Ureter (tissue), 1 donor: ENCODE data around the gene HNRNPM. TPM values are rescaled to one million over a fixed set of nuclear protein-coding genes. Genes with fewer than 3 reads are reported as not detected.
"Not testable (repeated sequence)": the region's sequence is repeated elsewhere in the genome, so short reads cannot be mapped to it uniquely, and the experiment has no call there.

ENCODE experiments used
- DNase-seq: peaks from one replicate; pipeline ENCODE4 v3.0.0-alpha.2; 2020; ENCODE audit warnings: low spot score
- total RNA-seq: library from RNA; stranded (reverse); gene quantifications from one replicate; pipeline ENCODE4 v1.2.4, GENCODE V29; 2023
- donor health status: DM: yes; HTN: yes; CAD: no.

HNRNPM gene
- total RNA-seq, 1 donor from 2014 or later, result 205 TPM

DNA sequence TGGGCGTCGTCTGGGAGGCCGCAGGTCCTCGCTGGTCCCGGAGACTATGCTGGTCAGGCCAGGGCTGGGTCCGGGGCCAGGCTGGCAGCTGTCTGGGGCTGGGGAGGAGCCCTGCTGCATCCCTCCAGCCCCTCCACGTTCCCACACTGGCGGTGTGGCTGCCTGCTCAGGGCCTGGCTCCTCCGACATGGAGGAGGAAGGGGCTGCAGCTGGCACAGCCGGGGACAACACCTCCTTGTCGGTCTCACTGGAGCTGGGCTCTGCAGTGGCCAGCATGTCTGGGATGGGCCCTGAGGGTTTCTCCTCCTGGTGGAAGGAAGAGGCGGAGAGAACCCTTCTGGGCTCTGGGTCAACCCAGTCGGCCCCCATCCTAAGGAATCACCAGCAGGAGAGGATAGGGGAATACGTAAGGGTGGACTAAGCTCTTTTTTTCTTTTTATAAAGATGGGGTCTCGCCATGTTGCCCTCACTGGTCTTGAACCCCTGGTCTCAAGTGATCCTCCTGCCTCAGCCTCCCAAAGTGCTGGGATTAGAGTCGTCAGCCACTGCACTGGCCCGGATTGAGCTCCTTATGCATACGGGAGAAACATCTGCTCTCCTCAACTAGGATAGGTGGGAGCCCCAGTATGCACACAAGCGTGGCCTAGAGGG is 68.4 kb downstream of the HNRNPM start:
- no peak for DNase-seq

DNA sequence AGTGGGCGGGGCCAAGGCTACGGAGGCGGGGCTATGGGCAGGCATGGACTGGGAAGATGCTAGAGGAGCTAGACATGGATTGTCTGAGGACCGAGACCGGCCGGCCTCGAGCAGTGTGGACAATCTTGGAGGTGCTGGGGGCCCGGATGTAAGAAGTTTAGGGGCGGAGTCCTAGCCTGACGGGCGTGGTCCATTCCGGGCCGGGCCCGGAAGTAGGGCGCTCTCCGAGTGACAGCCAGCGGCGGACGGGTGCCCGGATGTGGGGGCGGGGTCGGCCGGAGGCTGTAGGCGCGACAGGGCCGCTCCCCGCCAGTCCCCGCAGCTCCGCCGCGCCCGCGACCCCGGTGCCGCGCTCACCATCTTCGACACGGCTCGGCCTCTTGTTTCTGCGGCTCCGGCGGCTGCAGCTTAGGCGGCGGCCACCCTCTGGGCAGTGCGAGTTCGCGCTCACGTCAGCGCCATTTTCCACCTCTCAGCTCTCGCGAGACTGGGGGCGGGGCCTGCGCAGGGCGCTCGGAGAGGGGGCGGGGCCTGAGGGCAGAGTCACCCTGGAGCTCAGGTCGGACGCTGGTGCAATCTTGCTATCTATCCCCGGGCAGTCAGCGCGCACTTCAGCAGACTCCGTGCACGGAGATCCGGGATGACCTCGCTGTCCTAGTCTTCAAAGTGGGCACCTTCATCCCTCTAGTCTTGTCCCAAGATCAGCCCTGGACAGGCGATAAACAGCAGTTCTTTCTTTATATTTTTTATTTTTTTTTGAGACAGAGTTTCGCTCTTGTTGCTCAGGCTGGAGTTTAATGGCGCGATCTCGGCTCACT is 69.1 kb downstream of the HNRNPM start, which contains the start of gene ZNF414:
ZNF414 (minus strand) TSS at position 481 of the 818 bp plus-strand sequence; CDS start at position 360, 121 bp downstream.
- DNase-seq, result peak; percentile 97

DNA sequence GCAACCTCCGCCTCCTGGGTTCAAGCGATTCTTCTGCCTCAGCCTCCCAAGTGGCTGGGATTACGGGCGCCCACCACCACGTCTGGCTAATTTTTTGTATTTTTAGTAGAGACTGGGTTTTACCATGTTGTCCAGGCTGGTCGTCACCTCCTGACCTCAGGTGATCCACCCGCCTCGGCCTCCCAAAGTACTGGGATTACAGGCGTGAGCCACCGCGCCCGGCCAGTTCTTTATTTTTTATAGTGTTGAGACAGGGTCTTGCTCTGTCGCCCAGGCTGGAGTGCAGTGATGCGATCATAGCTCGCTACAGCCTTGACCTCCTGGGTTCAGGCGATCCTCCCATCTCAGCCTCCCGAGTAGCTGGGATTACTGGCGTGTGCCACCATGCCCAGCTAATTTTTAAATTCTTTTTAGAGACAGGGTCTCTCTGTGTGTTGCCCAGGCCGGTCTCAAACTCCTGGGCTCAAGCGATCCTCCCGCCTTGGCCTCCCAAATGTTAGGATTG is 69.8 kb downstream of the HNRNPM start:
- DNase-seq, result not testable (repeated sequence)

DNA sequence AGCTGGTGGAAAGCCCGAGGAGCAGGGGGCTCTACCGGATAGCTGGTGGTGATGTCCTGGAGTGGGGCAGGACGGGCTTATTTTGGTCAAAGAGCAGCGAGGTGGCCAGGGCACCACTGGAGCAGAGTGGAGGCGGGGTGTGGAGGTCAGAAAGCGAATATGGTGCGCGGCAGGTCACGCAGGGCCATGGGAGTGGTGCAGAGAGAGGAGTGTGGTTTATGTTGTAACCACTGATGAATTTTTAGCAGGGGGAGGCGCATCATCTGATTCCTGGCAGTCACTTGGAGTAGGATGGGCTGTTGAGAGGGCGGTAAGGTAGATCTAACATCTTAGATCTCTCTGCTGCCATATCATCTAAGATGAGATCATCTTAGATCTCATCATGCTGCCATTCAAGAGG is 70.5 kb downstream of the HNRNPM start:
- no peak for DNase-seq

DNA sequence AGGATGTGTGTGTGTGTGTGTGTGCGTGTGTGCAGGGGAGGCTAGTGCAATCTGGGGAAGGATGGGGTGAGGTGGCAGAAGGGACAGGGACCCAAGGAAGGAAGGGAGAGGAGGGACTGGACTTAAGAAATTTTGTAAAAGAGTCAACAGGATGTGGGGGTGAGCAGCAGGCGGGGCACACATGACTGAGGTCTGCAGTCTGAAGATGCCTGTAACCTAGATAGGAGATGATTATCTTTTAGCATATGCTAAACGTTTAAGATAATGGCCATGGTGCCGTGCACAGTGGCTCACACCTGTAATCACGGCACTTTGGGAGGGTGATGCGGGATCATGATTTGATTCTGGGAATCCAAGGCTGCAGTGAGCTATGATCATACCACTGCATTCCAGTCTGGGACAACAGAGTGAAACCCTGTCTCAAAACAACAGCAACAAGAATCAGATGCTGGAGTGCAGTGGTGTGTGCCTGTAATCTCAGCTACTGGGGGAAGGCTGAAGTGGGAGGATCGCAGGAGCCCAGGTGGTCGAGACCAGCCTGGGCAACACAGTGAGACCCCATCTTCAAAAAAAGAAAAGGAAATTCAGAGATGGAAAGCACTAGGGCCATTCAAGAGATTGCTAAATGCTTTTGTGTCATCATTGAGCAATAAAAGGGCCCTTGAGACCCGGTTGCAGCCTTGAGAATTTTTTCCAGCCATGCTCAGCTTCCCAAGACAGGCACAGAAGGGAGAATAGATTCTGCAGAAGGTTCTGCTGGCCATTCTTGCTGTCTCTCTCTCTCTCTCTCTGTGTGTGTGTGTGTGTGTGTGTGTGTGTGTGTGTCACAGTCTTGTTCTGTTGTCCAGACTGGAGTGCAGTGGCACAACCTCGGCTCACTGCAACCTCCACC is 73.0 kb downstream of the HNRNPM start:
- DNase-seq, result no peak

DNA sequence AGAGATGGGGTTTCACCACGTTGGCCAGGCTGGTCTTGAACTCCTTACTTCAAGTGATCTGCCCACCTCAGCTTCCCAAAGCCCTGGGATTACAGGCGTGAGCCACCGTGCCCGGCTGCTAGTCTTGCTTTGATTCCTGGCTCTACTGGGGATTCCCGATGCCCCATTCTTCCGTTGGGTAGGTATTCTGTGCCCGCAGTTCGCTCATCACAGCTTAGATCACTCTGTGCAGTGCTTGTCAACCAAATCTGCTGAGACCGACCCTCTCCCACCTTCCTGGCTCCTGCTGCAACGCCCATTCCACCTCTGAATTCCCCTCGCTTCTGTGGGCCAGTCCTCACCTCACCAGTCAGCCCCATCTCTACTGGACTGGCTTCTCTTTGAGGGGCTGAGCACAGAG is 73.8 kb downstream of the HNRNPM start:
- no peak for DNase-seq

DNA sequence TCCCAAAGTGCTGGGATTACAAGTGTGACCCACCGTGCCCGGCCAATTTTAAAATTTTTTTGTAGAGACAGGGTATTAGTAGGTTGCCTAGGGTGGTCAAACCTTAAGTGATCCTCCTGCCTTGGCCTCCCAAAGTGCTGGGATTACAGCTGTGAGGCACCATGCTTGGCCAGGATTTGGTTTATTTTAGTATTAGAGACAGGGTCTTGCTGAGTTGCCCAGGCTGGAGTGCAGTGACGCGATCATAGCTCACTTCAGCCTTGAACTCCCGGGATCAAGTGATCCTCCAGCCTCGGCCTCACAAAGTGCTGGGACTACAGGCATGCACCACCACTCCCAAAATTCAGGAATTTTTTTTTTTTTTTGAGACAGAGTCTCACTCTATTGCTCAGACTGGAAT is 74.6 kb downstream of the HNRNPM start:
- DNase-seq, result no peak

DNA sequence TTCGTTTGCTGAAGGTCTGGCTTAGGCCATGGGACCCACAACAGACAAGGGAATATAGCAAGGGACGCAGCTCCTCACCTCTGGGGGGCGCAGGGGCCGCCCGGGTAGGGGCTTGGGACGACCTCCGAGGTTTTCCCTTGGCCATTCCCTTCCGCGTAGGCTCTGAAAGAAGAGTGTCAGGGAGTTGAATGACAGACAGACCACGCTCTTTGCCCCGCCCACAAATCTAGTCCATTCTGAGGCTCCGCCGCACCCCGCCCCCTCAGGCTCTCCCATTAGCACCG is 80.6 kb downstream of the HNRNPM start:
- no peak for DNase-seq

DNA sequence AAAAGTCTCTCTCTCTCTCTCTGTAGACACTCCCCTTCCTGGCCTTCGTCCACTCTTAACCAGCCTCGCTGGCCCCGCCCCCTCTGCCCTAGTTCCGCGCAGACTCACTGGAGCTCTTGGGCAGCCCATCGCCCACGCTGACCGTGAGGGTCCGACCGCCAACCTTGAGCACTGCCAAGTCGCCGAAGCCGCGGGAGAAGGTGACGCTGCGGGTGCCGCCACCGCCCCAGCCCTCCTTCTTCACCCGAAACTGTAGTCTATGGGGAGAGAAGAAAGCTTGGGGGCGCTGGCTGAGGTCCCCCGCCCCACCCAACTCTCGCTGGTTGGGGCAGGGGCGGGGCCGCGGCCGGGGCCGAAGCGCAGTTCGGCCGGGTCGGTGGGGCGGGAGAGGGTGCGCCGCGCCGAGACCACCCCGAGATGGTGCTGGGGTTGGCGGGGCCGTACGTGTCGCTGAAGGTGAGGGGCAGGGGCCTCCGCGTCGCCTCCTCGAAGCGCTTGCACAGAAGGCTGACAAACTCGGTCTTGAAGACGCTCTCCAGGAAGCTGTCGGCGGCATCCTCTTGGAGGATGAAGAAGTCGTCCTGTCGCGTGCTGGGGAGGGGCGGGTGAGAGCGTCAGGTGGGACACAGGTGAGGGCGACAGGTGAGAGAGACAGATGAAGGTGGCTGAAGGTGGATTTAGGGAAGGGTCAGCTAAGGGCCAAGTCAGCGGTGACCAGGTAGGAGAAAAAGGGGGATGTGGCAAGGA is 81.7 kb downstream of the HNRNPM start:
- DNase-seq, result peak; percentile 94

DNA sequence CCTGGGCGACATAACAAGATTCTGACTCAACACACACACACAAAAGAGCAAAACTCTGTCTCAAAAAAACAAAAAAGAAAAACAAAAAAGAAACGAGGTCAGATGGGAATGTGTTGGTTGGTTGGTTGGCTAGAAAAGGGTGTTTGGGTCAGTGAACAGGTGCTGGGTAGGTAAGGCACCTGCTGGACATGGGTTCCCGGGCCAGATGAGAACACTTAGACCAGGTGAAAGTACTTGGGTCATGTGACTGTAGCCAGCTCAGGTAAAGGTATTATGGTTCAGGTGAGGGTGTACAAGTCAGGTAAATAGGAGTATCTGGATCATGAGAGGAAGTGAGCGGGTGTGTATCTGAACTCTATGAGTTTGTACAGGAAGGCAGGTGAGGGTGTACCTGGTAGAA is 83.7 kb downstream of the HNRNPM start:
- DNase-seq, result no peak

DNA sequence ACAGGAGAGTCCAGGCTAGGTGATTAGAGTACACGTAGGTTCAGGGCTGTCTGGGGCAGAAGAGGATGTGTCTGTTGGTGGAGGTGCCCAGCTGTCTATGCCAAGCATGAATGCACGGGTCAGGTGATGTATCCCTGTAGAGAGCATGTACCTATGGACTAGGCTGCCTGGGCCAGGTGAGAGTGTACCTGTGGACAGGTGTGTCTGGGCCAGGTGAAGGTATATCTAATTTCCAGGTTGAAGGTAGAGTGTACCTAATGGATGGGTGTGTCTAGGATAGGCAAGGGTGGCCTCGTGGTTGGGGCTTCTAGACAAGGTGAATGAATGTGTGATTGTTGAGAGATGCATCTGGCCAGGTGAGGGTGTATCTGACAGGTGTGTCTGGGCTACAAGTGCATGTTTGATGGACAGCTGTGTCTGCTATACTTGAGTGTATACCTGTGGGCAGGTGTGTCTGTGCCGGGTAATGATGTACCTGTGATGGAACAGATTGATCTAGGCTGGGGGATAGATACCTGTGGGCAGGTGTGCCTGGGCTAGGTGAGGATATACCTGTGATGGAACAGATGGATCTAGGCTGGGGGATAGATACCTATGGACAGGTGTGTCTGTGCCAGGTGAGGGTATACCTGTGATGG is 84.7 kb downstream of the HNRNPM start:
- DNase-seq, result no peak

DNA sequence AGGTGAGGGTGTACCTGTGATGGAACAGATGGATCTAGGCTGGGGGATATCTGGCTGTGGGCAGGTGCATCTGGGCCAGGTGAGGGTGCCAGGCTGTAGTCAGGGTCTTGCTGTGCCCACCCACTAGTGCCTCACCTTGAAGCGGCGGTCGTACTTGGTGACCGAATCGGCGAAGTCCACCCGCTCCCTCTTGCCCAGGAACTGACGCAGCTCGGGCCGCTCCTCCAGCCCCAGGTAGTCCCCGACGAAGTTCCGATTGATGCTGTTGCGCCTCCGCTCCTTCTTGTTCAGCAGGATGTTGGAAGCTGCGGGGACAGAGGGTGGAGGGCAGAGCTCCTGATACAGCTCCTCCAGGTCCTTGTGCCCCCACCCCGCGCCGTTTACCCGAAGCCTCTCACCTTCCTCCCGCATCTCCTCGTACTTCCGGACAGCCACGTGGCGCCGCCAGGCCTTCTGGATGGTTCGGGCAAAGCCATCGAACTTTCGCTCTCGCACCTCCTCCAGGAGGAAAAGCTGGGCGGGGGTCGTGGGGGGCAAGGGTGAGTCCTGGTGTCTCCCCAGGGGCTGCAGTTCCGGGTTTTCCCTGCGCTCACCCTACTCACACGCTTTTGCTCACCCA is 85.4 kb downstream of the HNRNPM start:
- DNase-seq, result no peak

DNA sequence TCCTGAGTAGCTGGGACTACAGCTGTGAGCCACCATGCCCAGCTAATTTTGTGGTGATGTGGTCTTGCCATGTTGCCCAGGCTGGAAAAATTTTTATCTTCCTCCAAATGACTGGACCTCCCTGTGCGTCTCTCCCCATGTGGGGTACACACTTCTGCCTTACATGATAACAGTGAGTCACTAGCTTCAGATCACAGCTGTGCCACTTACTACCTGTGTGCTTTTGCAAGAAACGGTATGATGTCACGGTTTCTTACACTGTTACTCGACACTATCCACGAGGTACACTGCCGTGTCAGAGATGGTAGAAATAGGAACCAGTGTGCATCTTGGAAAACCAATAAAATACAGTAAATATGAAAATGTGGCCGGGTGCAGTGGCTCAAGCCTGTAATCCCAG is 86.7 kb downstream of the HNRNPM start:
- DNase-seq, result no peak

DNA sequence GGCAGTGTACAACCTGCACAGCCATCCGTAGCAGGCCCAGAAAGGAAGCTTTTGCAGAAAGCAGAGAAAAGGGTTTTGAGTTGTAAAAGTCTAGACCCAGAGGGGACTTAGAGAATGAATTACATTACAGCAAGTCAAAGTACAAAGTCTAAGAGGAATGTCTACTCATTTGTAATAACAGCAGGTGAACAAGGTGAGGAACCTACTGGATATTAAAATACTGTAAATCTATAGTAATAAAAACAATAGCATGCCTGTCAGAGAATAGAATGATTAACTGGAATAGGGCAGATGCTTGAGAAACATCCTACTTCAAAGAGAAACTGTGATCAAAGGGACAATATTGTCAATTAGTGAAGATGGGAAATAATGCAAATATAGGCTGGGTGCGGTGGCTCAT is 87.5 kb downstream of the HNRNPM start:
- DNase-seq, result no peak

DNA sequence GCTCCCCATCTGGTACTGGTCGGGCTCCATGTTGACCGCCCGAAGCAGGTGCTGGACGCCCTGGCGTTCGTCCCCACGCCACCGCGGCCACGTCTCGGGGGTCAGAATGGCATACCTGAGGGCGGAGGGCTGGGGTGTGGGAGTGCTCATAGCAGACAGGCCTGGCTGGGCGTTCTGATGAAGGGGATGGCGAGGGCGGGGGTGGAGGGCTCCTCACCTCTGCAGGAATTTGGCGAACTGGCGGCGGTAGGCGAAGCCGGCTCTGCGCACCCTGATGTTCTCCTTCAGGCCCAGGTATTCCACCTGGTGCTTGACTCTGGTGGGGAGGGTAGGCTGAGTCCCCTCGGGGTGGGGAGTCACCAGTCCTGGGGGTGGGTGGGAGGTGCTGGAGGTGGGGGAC is 91.5 kb downstream of the HNRNPM start:
- DNase-seq, result no peak

DNA sequence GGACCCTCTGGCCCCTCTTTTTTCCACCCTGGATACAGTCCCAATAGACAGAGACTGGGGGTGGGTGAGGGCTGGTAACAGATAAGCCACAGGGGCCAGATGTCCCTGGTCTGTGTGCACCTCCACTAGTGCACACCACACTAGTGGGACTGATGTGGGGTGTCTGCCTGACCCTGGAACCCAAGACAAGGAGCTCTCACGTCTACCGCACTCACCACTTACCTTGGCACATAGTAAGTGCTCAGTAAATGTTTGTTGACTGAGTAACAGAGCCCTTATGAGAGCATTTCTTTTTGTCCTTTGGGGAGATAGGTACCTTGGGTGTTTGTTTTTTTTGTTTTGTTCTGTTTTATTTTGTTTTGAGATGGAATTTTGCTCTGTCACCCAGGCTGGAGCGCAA is 92.3 kb downstream of the HNRNPM start:
- no peak for DNase-seq
